SK-N-DZ (cell line): ENCODE data around the gene OSBPL10.

ENCODE experiments used
- DNase-seq: peaks from one replicate; pipeline ENCODE4 v3.0.0-alpha.2; 2015; ENCODE audit warnings: low spot score

OSBPL10 gene

GRCh38 chr3:31776016-31776415 is 205.0 kb downstream of the OSBPL10 start:
- no peak for DNase-seq

- no peak for DNase-seq
Measured at GRCh38 chr3:31775383-31775782, 205.7 kb downstream of the OSBPL10 start.

- DNase-seq = no peak
Measured at GRCh38 chr3:31772758-31773473, 208.1 kb downstream of the OSBPL10 start.

- no peak for DNase-seq
Measured at GRCh38 chr3:31772272-31772671, 208.8 kb downstream of the OSBPL10 start.

- DNase-seq = no peak
Measured at GRCh38 chr3:31770822-31771326, 210.2 kb downstream of the OSBPL10 start.

- DNase-seq = peak; percentile 78
Measured at GRCh38 chr3:31768479-31769125, 212.5 kb downstream of the OSBPL10 start.

- no peak for DNase-seq
Measured at GRCh38 chr3:31767920-31768319, 213.1 kb downstream of the OSBPL10 start.

- no peak for DNase-seq
Measured at GRCh38 chr3:31766669-31767068, 214.4 kb downstream of the OSBPL10 start.

GRCh38 chr3:31765871-31766270 is 215.2 kb downstream of the OSBPL10 start:
- DNase-seq = no peak

GRCh38 chr3:31763731-31764130 is 217.3 kb downstream of the OSBPL10 start:
- no peak for DNase-seq

- no peak for DNase-seq
Measured at GRCh38 chr3:31762888-31763351, 218.1 kb downstream of the OSBPL10 start.

GRCh38 chr3:31762097-31762764 is 218.8 kb downstream of the OSBPL10 start:
- DNase-seq = no peak

GRCh38 chr3:31760654-31761053 is 220.4 kb downstream of the OSBPL10 start:
- DNase-seq = no peak

- DNase-seq = no peak
Measured at GRCh38 chr3:31758322-31758965, 222.6 kb downstream of the OSBPL10 start.

GRCh38 chr3:31755926-31756658 is 225.0 kb downstream of the OSBPL10 start:
- DNase-seq = no peak

- no peak for DNase-seq
Measured at GRCh38 chr3:31754575-31755278, 226.3 kb downstream of the OSBPL10 start.

GRCh38 chr3:31753050-31753425 is 228.0 kb downstream of the OSBPL10 start:
- DNase-seq = no peak

GRCh38 chr3:31752305-31753049 is 228.6 kb downstream of the OSBPL10 start:
- DNase-seq = peak; percentile 63

GRCh38 chr3:31750341-31750740 is 230.7 kb downstream of the OSBPL10 start:
- no peak for DNase-seq

- DNase-seq = no peak
Measured at GRCh38 chr3:31748933-31749295, 232.1 kb downstream of the OSBPL10 start.
